Measurements from ENCODE around the gene EPG5. TPM values are rescaled to one million over a fixed set of nuclear protein-coding genes. Genes with fewer than 3 reads are reported as not detected.

Gene EPG5
- total RNA-seq, 1 donor from 2014 or later = 34.0 TPM

GRCh38 chr18:45935591-45936335 is 31.4 kb downstream of the EPG5 start:
- H3K9me3 Mint-ChIP-seq = no peaks in the 10 kb centered on the region
- TF ChIP-seq CTCF (IDR thresholded peaks at IDR 0.05) = no peak
- TF ChIP-seq EZH2 (IDR thresholded peaks at IDR 0.05) = no peak
- TF ChIP-seq EZH2phosphoT487 (IDR thresholded peaks at IDR 0.05) = no peak
- H3K4me3 Mint-ChIP-seq = no peak overlapping the region
- H3K4me1 Mint-ChIP-seq = peaks cover 4% of the 10 kb centered on the region
- no peaks in the 10 kb centered on the region for H3K27me3 Mint-ChIP-seq (ENCODE audit: insufficient read depth, low read depth)
- no peak overlapping the region for H3K4me2 ChIP-seq
- peaks cover 9% of the 10 kb centered on the region for H3K36me3 Mint-ChIP-seq
- no peak overlapping the region for H3K27ac Mint-ChIP-seq
- no peak overlapping the region for H3K27ac ChIP-seq
- no peaks in the 10 kb centered on the region for H3K79me2 ChIP-seq (ENCODE audit: low read depth)
- no peaks in the 10 kb centered on the region for H3K27me3 ChIP-seq
- no peaks in the 10 kb centered on the region for H3K36me3 ChIP-seq
- H2AFZ ChIP-seq (replicated peaks) = no peak overlapping the region
- H3K9ac ChIP-seq = no peak overlapping the region
- H3K9me3 ChIP-seq (ENCODE audit: low read depth) = no peaks in the 10 kb centered on the region
- no peaks in the 10 kb centered on the region for H3F3A ChIP-seq (ENCODE audit: low read depth)
- H3K4me3 ChIP-seq = no peak overlapping the region
- no peak for DNase-seq (ENCODE audit: low spot score)
- peaks cover 7% of the 10 kb centered on the region for H4K20me1 ChIP-seq (ENCODE audit: low read depth)
- H3K4me1 ChIP-seq = no peaks in the 10 kb centered on the region

GRCh38 chr18:45932708-45933107 is 34.4 kb downstream of the EPG5 start:
- no peaks in the 10 kb centered on the region for H3K9me3 ChIP-seq (ENCODE audit: low read depth)
- DNase-seq (ENCODE audit: low spot score) = no peak
- Mint-ChIP-seq H3K27ac (no peak overlapping the region), H3K36me3 (peaks cover 17% of the 10 kb centered on the region), H3K4me3 (no peak overlapping the region), H3K9me3 (no peaks in the 10 kb centered on the region), H3K4me1 (peaks cover 4% of the 10 kb centered on the region), H3K27me3 (ENCODE audit: insufficient read depth, low read depth) (no peaks in the 10 kb centered on the region)
- H3K4me2 ChIP-seq = no peak overlapping the region
- no peaks in the 10 kb centered on the region for H3K27me3 ChIP-seq
- no peak overlapping the region for H3K9ac ChIP-seq
- H3K4me1 ChIP-seq = no peaks in the 10 kb centered on the region
- H3K36me3 ChIP-seq = no peaks in the 10 kb centered on the region
- H2AFZ ChIP-seq (replicated peaks) = no peak overlapping the region
- no peak for TF ChIP-seq EZH2phosphoT487 (IDR thresholded peaks at IDR 0.05)
- TF ChIP-seq EZH2 (IDR thresholded peaks at IDR 0.05) = no peak
- no peak for TF ChIP-seq CTCF (IDR thresholded peaks at IDR 0.05)
- H3K79me2 ChIP-seq (ENCODE audit: low read depth) = no peaks in the 10 kb centered on the region
- peaks cover 3% of the 10 kb centered on the region for H4K20me1 ChIP-seq (ENCODE audit: low read depth)
- H3F3A ChIP-seq (ENCODE audit: low read depth) = no peaks in the 10 kb centered on the region
- no peak overlapping the region for H3K27ac ChIP-seq
- H3K4me3 ChIP-seq = no peak overlapping the region

- no peak for TF ChIP-seq EZH2 (IDR thresholded peaks at IDR 0.05)
- TF ChIP-seq CTCF (IDR thresholded peaks at IDR 0.05) = no peak
- TF ChIP-seq EZH2phosphoT487 (IDR thresholded peaks at IDR 0.05) = no peak
- Histone ChIP-seq H3K9ac (no peak overlapping the region), H3K9me3 (ENCODE audit: low read depth) (no peaks in the 10 kb centered on the region), H3F3A (ENCODE audit: low read depth) (no peaks in the 10 kb centered on the region), H2AFZ (replicated peaks) (no peak overlapping the region), H3K27ac (no peak overlapping the region), H3K4me1 (no peaks in the 10 kb centered on the region), H3K36me3 (no peaks in the 10 kb centered on the region), H4K20me1 (ENCODE audit: low read depth) (peaks cover 3% of the 10 kb centered on the region), H3K27me3 (no peaks in the 10 kb centered on the region), H3K4me2 (no peak overlapping the region), H3K4me3 (no peak overlapping the region), H3K79me2 (ENCODE audit: low read depth) (no peaks in the 10 kb centered on the region)
- H3K4me1 Mint-ChIP-seq = peaks cover 4% of the 10 kb centered on the region
- no peak overlapping the region for H3K4me3 Mint-ChIP-seq
- H3K27ac Mint-ChIP-seq = no peak overlapping the region
- H3K27me3 Mint-ChIP-seq (ENCODE audit: insufficient read depth, low read depth) = no peaks in the 10 kb centered on the region
- peaks cover 23% of the 10 kb centered on the region for H3K36me3 Mint-ChIP-seq
- H3K9me3 Mint-ChIP-seq = no peaks in the 10 kb centered on the region
- no peak for DNase-seq (ENCODE audit: low spot score)
Measured at GRCh38 chr18:45930963-45931362, 36.2 kb downstream of the EPG5 start.

Data from neural progenitor cell (in vitro differentiated cells).